Measurements from ENCODE around the gene DEFB132. TPM values are rescaled to one million over a fixed set of nuclear protein-coding genes. Genes with fewer than 3 reads are reported as not detected.

The DEFB132 gene
- total RNA-seq, 2 experiments from 2014 or later = not detected

DNA sequence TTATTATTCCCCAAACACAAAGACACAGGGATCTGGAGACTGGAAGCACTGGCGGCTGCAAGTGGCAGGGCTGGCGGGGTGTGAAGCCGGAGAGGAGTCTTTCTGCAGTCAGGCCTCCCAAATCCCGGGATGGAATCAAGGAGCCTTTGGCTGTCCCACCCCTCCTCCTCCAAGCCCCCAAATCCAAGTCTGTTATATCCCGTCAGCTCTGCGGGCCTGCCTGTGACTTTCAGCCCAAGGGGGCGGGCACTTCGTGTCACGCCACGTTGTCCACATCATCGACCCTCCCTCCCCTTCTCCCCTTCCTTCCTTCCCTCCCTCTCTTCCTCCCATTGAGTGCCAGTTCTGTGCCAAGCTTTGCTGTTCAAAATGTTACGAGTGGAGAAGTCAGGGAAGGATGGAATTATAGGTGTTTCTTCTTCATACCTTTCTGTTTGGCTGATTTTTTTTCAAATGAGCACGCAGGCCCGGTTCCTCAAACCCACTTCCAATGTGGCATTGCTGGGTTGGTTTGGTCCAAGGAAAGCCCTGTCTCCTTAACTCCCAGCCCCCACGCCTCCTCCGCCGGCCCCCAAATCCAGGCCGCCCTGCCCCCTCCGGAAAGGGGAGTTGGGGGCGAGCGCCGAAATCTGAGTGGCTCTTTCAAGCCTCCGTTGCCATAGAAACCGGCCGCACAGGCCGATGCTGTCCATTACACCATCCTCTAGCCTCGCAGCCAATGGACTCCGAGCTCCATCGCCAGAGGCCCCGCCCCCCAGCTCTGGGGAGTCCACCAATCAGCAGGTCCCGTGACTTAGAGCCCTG, 52.5 kb downstream of the DEFB132 start:
- peak overlapping the region; percentile 66 for H3K4me3 ChIP-seq (ENCODE audit: low read depth, low read length, poor library complexity, severe bottlenecking)
- ChIA-PET CTCF (ENCODE audit: unreplicated experiment) (interaction anchor here (0.6 to 1.9 kb wide), 5 partner anchors 11 to 52 kb away, joined by 3 to 8 read pairs (median 4); partner anchors contain the start of genes DEFB132 and SOX12), POLR2A (interaction anchor here (0.6 to 1.7 kb wide), 7 partner anchors 9 to 340 kb away, joined by 3 to 12 read pairs (median 4); partner anchors contain the start of gene SOX12)
- H3K9me2 ChIP-seq (ENCODE audit: insufficient read depth, low read length) = no peaks in the 10 kb centered on the region
- intact Hi-C loops (cut with micrococcal nuclease; ENCODE audit: unreplicated experiment) = loop anchor here (1.0 kb wide), 1 partner anchor 14 kb away; no protein-coding TSS in a partner anchor
- peak; percentile 98 for DNase-seq (ENCODE audit: low spot score)
- TF ChIP-seq, protein P1, sequence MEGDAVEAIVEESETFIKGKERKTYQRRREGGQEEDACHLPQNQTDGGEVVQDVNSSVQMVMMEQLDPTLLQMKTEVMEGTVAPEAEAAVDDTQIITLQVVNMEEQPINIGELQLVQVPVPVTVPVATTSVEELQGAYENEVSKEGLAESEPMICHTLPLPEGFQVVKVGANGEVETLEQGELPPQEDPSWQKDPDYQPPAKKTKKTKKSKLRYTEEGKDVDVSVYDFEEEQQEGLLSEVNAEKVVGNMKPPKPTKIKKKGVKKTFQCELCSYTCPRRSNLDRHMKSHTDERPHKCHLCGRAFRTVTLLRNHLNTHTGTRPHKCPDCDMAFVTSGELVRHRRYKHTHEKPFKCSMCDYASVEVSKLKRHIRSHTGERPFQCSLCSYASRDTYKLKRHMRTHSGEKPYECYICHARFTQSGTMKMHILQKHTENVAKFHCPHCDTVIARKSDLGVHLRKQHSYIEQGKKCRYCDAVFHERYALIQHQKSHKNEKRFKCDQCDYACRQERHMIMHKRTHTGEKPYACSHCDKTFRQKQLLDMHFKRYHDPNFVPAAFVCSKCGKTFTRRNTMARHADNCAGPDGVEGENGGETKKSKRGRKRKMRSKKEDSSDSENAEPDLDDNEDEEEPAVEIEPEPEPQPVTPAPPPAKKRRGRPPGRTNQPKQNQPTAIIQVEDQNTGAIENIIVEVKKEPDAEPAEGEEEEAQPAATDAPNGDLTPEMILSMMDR (conservative IDR thresholded peaks at IDR 0.05; ENCODE audit: low read length) = no peak
- TF ChIP-seq EZH2phosphoT487 (IDR thresholded peaks at IDR 0.05; ENCODE audit: borderline replicate concordance, low read depth, low read length) = no peak
- H4K20me1 ChIP-seq (ENCODE audit: insufficient read depth, low read length) = no peaks in the 10 kb centered on the region
- H3K4me1 ChIP-seq (ENCODE audit: insufficient read depth, low read length, poor library complexity, severe bottlenecking) = peaks cover 17% of the 10 kb centered on the region
- H3K36me3 ChIP-seq (ENCODE audit: insufficient read depth, low read length) = no peaks in the 10 kb centered on the region
- no peak overlapping the region for H3K27ac ChIP-seq (ENCODE audit: low read depth, low read length, poor library complexity, severe bottlenecking)
- H3K4me2 ChIP-seq (ENCODE audit: low read length) = peak overlapping the region; percentile 81
- peak overlapping the region; percentile 98 for H2AFZ ChIP-seq (ENCODE audit: low read length)
- H3K79me2 ChIP-seq (ENCODE audit: insufficient read depth, low read depth, low read length) = no peaks in the 10 kb centered on the region
- H3K9me3 ChIP-seq (ENCODE audit: low read length) = no peaks in the 10 kb centered on the region
- BruUV-seq (replicated peaks) = no TSS peak

DNA sequence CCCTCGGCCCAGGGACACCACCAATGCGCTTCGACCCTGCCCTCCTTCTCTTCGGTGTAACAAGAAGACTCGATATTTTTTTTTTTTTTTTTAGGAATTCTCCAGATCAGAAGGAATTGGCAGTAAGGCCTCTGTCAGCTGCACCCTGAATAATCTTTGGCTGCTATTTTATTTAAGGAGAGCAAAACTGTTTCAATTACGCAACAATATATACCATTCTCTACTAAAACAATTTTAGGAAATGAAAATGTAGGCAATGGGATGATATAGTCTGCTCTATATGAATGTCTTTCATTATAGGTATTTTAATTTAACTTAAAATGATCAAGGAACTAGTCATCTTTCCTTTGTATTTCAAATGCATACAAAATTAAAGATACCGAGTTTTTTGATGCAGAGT, 53.1 kb downstream of the DEFB132 start:
- no peak for TF ChIP-seq EZH2phosphoT487 (IDR thresholded peaks at IDR 0.05; ENCODE audit: borderline replicate concordance, low read depth, low read length)
- TF ChIP-seq, protein P1 (conservative IDR thresholded peaks at IDR 0.05; ENCODE audit: low read length) = no peak
- H3K27ac ChIP-seq (ENCODE audit: low read depth, low read length, poor library complexity, severe bottlenecking) = no peak overlapping the region
- H4K20me1 ChIP-seq (ENCODE audit: insufficient read depth, low read length) = no peaks in the 10 kb centered on the region
- H2AFZ ChIP-seq (ENCODE audit: low read length) = peak overlapping the region; percentile 98
- peaks cover 17% of the 10 kb centered on the region for H3K4me1 ChIP-seq (ENCODE audit: insufficient read depth, low read length, poor library complexity, severe bottlenecking)
- POLR2A ChIA-PET = interaction anchor here (0.6 to 1.7 kb wide), 6 partner anchors 10 to 339 kb away, joined by 3 to 12 read pairs (median 4); partner anchors contain the start of gene SOX12
- CTCF ChIA-PET (ENCODE audit: unreplicated experiment) = interaction anchor here (0.6 to 1.9 kb wide), 5 partner anchors 11 to 53 kb away, joined by 3 to 8 read pairs (median 4); partner anchors contain the start of genes DEFB132 and SOX12
- intact Hi-C loops (cut with micrococcal nuclease; ENCODE audit: unreplicated experiment) = loop anchor here (1.0 kb wide), 1 partner anchor 14 kb away; no protein-coding TSS in a partner anchor
- no peak for DNase-seq (ENCODE audit: low spot score)
- no peaks in the 10 kb centered on the region for H3K79me2 ChIP-seq (ENCODE audit: insufficient read depth, low read depth, low read length)
- no peaks in the 10 kb centered on the region for H3K36me3 ChIP-seq (ENCODE audit: insufficient read depth, low read length)
- no peaks in the 10 kb centered on the region for H3K9me3 ChIP-seq (ENCODE audit: low read length)
- H3K4me2 ChIP-seq (ENCODE audit: low read length) = peak overlapping the region; percentile 81
- no peaks in the 10 kb centered on the region for H3K9me2 ChIP-seq (ENCODE audit: insufficient read depth, low read length)
- H3K4me3 ChIP-seq (ENCODE audit: low read depth, low read length, poor library complexity, severe bottlenecking) = peak overlapping the region; percentile 66
- BruUV-seq (replicated peaks) = no TSS peak

Other genes with a start within 250 kb of the DEFB132 start
- gene DEFB125, start 170.1 kb upstream of the DEFB132 start, total RNA-seq (2014; rRNA removed; shearing (Covaris generic)) = not detected in 2 replicates
- not detected in 2 replicates for gene DEFB125, start 170.1 kb upstream of the DEFB132 start, total RNA-seq (2022)
- gene DEFB126, start 115.1 kb upstream of the DEFB132 start, total RNA-seq (2014; rRNA removed; shearing (Covaris generic)) = not detected in 2 replicates
- not detected in 2 replicates for gene DEFB126, start 115.1 kb upstream of the DEFB132 start, total RNA-seq (2022)
- gene DEFB127, start 100.3 kb upstream of the DEFB132 start, total RNA-seq (2014; rRNA removed; shearing (Covaris generic)) = not detected in 2 replicates
- not detected in 2 replicates for gene DEFB127, start 100.3 kb upstream of the DEFB132 start, total RNA-seq (2022)
- not detected in 2 replicates for gene DEFB128, start 68.0 kb upstream of the DEFB132 start, total RNA-seq (2014; rRNA removed; shearing (Covaris generic))
- not detected in 2 replicates for gene DEFB128, start 68.0 kb upstream of the DEFB132 start, total RNA-seq (2022)
- gene DEFB129, start 30.5 kb upstream of the DEFB132 start, total RNA-seq (2014; rRNA removed; shearing (Covaris generic)) = not detected in 2 replicates
- gene DEFB129, start 30.5 kb upstream of the DEFB132 start, total RNA-seq (2022) = not detected in 2 replicates
- 2.6 and 6.3 TPM in 2 replicates for gene C20orf96, start 33.0 kb downstream of the DEFB132 start, total RNA-seq (2014; rRNA removed; shearing (Covaris generic))
- gene C20orf96, start 33.0 kb downstream of the DEFB132 start, total RNA-seq (2022) = 12.6 and 13.1 TPM in 2 replicates
- gene ZCCHC3, start 39.8 kb downstream of the DEFB132 start, total RNA-seq (2014; rRNA removed; shearing (Covaris generic)) = 39.8 and 45.3 TPM in 2 replicates
- 34.8 and 35.6 TPM in 2 replicates for gene ZCCHC3, start 39.8 kb downstream of the DEFB132 start, total RNA-seq (2022)
- gene SOX12, start 67.8 kb downstream of the DEFB132 start, total RNA-seq (2014; rRNA removed; shearing (Covaris generic)) = 12.9 and 16.4 TPM in 2 replicates
- gene SOX12, start 67.8 kb downstream of the DEFB132 start, total RNA-seq (2022) = 43.8 and 46.6 TPM in 2 replicates
- gene NRSN2, start 89.4 kb downstream of the DEFB132 start, total RNA-seq (2014; rRNA removed; shearing (Covaris generic)) = 0.32 and 0.49 TPM in 2 replicates
- 0.66 and 0.86 TPM in 2 replicates for gene NRSN2, start 89.4 kb downstream of the DEFB132 start, total RNA-seq (2022)
- 87.2 and 114 TPM in 2 replicates for gene TRIB3, start 123.0 kb downstream of the DEFB132 start, total RNA-seq (2014; rRNA removed; shearing (Covaris generic))
- gene TRIB3, start 123.0 kb downstream of the DEFB132 start, total RNA-seq (2022) = 92.7 and 111 TPM in 2 replicates
- 61.8 and 82.9 TPM in 2 replicates for gene RBCK1, start 150.6 kb downstream of the DEFB132 start, total RNA-seq (2014; rRNA removed; shearing (Covaris generic))
- 140 and 151 TPM in 2 replicates for gene RBCK1, start 150.6 kb downstream of the DEFB132 start, total RNA-seq (2022)
- gene TBC1D20, start 204.8 kb downstream of the DEFB132 start, total RNA-seq (2014; rRNA removed; shearing (Covaris generic)) = 20.8 and 22.1 TPM in 2 replicates
- 17.4 and 19.0 TPM in 2 replicates for gene TBC1D20, start 204.8 kb downstream of the DEFB132 start, total RNA-seq (2022)

All from OCI-LY7 (cell line).